ENCODE results near the gene TSEN54.

TSEN54 gene

GRCh38 chr17:75508931-75509361, 7.4 kb upstream of the TSEN54 start:
- TF ChIP-seq CTCF (IDR thresholded peaks at IDR 0.05; ENCODE audit: insufficient read depth, low read length, poor library complexity, severe bottlenecking), result no peak
- TF ChIP-seq EZH2phosphoT487 (conservative IDR thresholded peaks at IDR 0.05; ENCODE audit: low read length), result no peak
- H3K9me2 ChIP-seq (replicated peaks; ENCODE audit: insufficient read depth, low read length), result no peaks in the 10 kb centered on the region
- no peak overlapping the region for H3K4me3 ChIP-seq (ENCODE audit: insufficient read depth, low read length, poor library complexity, severe bottlenecking)
- no peak overlapping the region for H3K27ac ChIP-seq (ENCODE audit: low read depth, low read length)
- H3K36me3 ChIP-seq (ENCODE audit: low read length), result no peaks in the 10 kb centered on the region
- H3K27me3 ChIP-seq (ENCODE audit: low read length), result no peaks in the 10 kb centered on the region
- H3K79me2 ChIP-seq (ENCODE audit: insufficient read depth, low read length), result no peaks in the 10 kb centered on the region
- no peaks in the 10 kb centered on the region for H3K9me3 ChIP-seq (ENCODE audit: insufficient read depth, low read length)
- no peak overlapping the region for H3K4me2 ChIP-seq (ENCODE audit: low read depth, low read length, poor library complexity, severe bottlenecking)
- H4K20me1 ChIP-seq (ENCODE audit: low read depth, low read length), result no peaks in the 10 kb centered on the region
- H3F3A ChIP-seq (ENCODE audit: insufficient read depth), result no peaks in the 10 kb centered on the region
- no peak overlapping the region for H2AFZ ChIP-seq (ENCODE audit: low read depth, low read length, severe bottlenecking)
- H3K9ac ChIP-seq (ENCODE audit: low read length), result no peak overlapping the region

GRCh38 chr17:75509528-75510258, 6.6 kb upstream of the TSEN54 start:
- Histone ChIP-seq H3K4me3 (ENCODE audit: insufficient read depth, low read length, poor library complexity, severe bottlenecking) (no peak overlapping the region), H3K9me3 (ENCODE audit: insufficient read depth, low read length) (no peaks in the 10 kb centered on the region), H3K9ac (ENCODE audit: low read length) (no peak overlapping the region), H3K4me2 (ENCODE audit: low read depth, low read length, poor library complexity, severe bottlenecking) (no peak overlapping the region), H3K79me2 (ENCODE audit: insufficient read depth, low read length) (no peaks in the 10 kb centered on the region), H3K9me2 (replicated peaks; ENCODE audit: insufficient read depth, low read length) (no peaks in the 10 kb centered on the region), H3F3A (ENCODE audit: insufficient read depth) (no peaks in the 10 kb centered on the region), H3K36me3 (ENCODE audit: low read length) (no peaks in the 10 kb centered on the region), H3K27ac (ENCODE audit: low read depth, low read length) (no peak overlapping the region), H2AFZ (ENCODE audit: low read depth, low read length, severe bottlenecking) (no peak overlapping the region), H3K27me3 (ENCODE audit: low read length) (no peaks in the 10 kb centered on the region), H4K20me1 (ENCODE audit: low read depth, low read length) (no peaks in the 10 kb centered on the region)
- TF ChIP-seq EZH2phosphoT487 (conservative IDR thresholded peaks at IDR 0.05; ENCODE audit: low read length) (no peak), CTCF (IDR thresholded peaks at IDR 0.05; ENCODE audit: insufficient read depth, low read length, poor library complexity, severe bottlenecking) (no peak)

- H3K4me3 ChIP-seq (ENCODE audit: insufficient read depth, low read length, poor library complexity, severe bottlenecking), result no peak overlapping the region
- H3K9me3 ChIP-seq (ENCODE audit: insufficient read depth, low read length), result no peaks in the 10 kb centered on the region
- H2AFZ ChIP-seq (ENCODE audit: low read depth, low read length, severe bottlenecking), result no peak overlapping the region
- no peak overlapping the region for H3K4me2 ChIP-seq (ENCODE audit: low read depth, low read length, poor library complexity, severe bottlenecking)
- no peaks in the 10 kb centered on the region for H4K20me1 ChIP-seq (ENCODE audit: low read depth, low read length)
- no peak overlapping the region for H3K9ac ChIP-seq (ENCODE audit: low read length)
- no peak overlapping the region for H3K27ac ChIP-seq (ENCODE audit: low read depth, low read length)
- H3K9me2 ChIP-seq (replicated peaks; ENCODE audit: insufficient read depth, low read length), result no peaks in the 10 kb centered on the region
- no peaks in the 10 kb centered on the region for H3F3A ChIP-seq (ENCODE audit: insufficient read depth)
- no peaks in the 10 kb centered on the region for H3K79me2 ChIP-seq (ENCODE audit: insufficient read depth, low read length)
- no peaks in the 10 kb centered on the region for H3K36me3 ChIP-seq (ENCODE audit: low read length)
- TF ChIP-seq EZH2phosphoT487 (conservative IDR thresholded peaks at IDR 0.05; ENCODE audit: low read length), result no peak
- no peak for TF ChIP-seq CTCF (IDR thresholded peaks at IDR 0.05; ENCODE audit: insufficient read depth, low read length, poor library complexity, severe bottlenecking)
- no peaks in the 10 kb centered on the region for H3K27me3 ChIP-seq (ENCODE audit: low read length)
These were observed 5.1 kb upstream of the TSEN54 start for GRCh38 chr17:75511270-75511609.
